Measurements from ENCODE around the gene SIL1. TPM values are rescaled to one million over a fixed set of nuclear protein-coding genes. Genes with fewer than 3 reads are reported as not detected.

Gene SIL1
- total and polyA plus RNA-seq, 2 donors (not counting 3 experiments of a cell fraction or from before 2014, with no cell fraction given) = 47.6 to 67.2 TPM

GRCh38 chr5:139079225-139079990, 118.8 kb downstream of the SIL1 start:
- TF ChIP-seq JUN (IDR thresholded peaks at IDR 0.05; ENCODE audit: borderline replicate concordance, insufficient read depth, insufficient read length, low read depth) (no peak), FOS (IDR thresholded peaks at IDR 0.05; ENCODE audit: borderline replicate concordance, insufficient read depth, low read length) (no peak), POLR2A (IDR thresholded peaks at IDR 0.05; ENCODE audit: low read depth, low read length) (no peak), EZH2 (IDR thresholded peaks at IDR 0.05; ENCODE audit: borderline replicate concordance, low read depth, low read length, severe bottlenecking) (no peak), MYC (IDR thresholded peaks at IDR 0.05; ENCODE audit: low read depth, low read length) (no peak), MAX (IDR thresholded peaks at IDR 0.05; ENCODE audit: insufficient read depth, insufficient read length) (no peak), CTCF (IDR thresholded peaks at IDR 0.05; ENCODE audit: extremely low read depth in 1 of 2, insufficient read depth in 1 of 2, low read depth in 1 of 2, low read length in 2 of 2) (no peak), POLR2AphosphoS5 (IDR thresholded peaks at IDR 0.05; ENCODE audit: insufficient read depth, low read depth, low read length) (no peak), GATA2 (IDR thresholded peaks at IDR 0.05; ENCODE audit: insufficient read depth, insufficient read length, low read depth, low read length) (no peak)
- Histone ChIP-seq H4K20me1 (replicated peaks; ENCODE audit: control insufficient read depth, extremely low read depth, insufficient read depth, low read length) (no peaks in the 10 kb centered on the region), H3K9me1 (replicated peaks; ENCODE audit: control insufficient read depth, extremely low read depth, insufficient read depth, low read length) (no peaks in the 10 kb centered on the region), H3K4me1 (ENCODE audit: control insufficient read depth, extremely low read depth, insufficient read depth, low read length) (no peaks in the 10 kb centered on the region), H3K27ac (ENCODE audit: insufficient read depth, low read depth, low read length) (no peak overlapping the region), H3K27me3 (ENCODE audit: control insufficient read depth in 2 of 2, insufficient read depth in 2 of 2, low read length in 2 of 2) (no peaks in the 10 kb centered on the region), H2AFZ (ENCODE audit: low read depth, low read length) (no peak overlapping the region), H3K4me2 (ENCODE audit: insufficient read depth, low read length) (no peak overlapping the region), H3K79me2 (ENCODE audit: control insufficient read depth, insufficient read depth, low read length) (no peaks in the 10 kb centered on the region), H3K4me3 (replicated peaks in 1 of 3; ENCODE audit: insufficient read depth in 1 of 3, low read depth in 1 of 3, low read length in 3 of 3) (no peak overlapping the region), H3K36me3 (ENCODE audit: control insufficient read depth in 2 of 2, extremely low read depth in 1 of 2, insufficient read depth in 2 of 2, low read length in 2 of 2) (no peaks in the 10 kb centered on the region), H3K9me3 (replicated peaks; ENCODE audit: control insufficient read depth, insufficient read depth, low read length) (no peaks in the 10 kb centered on the region), H3K9ac (replicated peaks; ENCODE audit: extremely low read depth, insufficient read depth, low read length) (no peak overlapping the region)
- BruUV-seq (replicated peaks) = no TSS peak
- FAIRE-seq = no peak
- no peak for DNase-seq (ENCODE audit: low read depth, low spot score)
- ChIA-PET POLR2A (interaction anchor here (0.6 kb wide), 1 partner anchor 12 kb away, joined by 3 read pairs; no protein-coding TSS in a partner anchor), CTCF (interaction anchor here (1.3 to 1.6 kb wide), 2 partner anchors 8 to 59 kb away, joined by 3 to 4 read pairs; no protein-coding TSS in a partner anchor)
- intact Hi-C loops (cut with micrococcal nuclease) (no loop called here), dilution Hi-C loops (cut with MboI; ENCODE audit: extremely low pct_ligation_motif_present, low sequenced_read_pairs) (no loop called here)
